GM12878 (cell line): ENCODE measurements around the gene TADA1. TPM values are rescaled to one million over a fixed set of nuclear protein-coding genes. Genes with fewer than 3 reads are reported as not detected.

ENCODE experiments used
- BRCA1 ChIP-seq: IDR thresholded peaks from 2 replicates; pipeline ENCODE4 v1.6.1; 2011; ENCODE audit warnings: low read depth, low read length, improper control_type of control experiment
- CHD4 ChIP-seq: fragments of 200-600 bp; sonication (generic); IDR thresholded peaks from 2 replicates; pipeline ENCODE4 v1.6.1; 2016; ENCODE audit warnings: mild to moderate bottlenecking
- EZH2 ChIP-seq: IDR thresholded peaks from 2 replicates; pipeline ENCODE4 v1.6.1; 2012; ENCODE audit warnings: low read depth, mild to moderate bottlenecking, control low read depth, inconsistent platforms, low read length, borderline replicate concordance; ENCODE audit not compliant: control insufficient read depth
- GATAD2B ChIP-seq: fragments of 450-650 bp; conservative IDR thresholded peaks from 2 replicates; pipeline ENCODE4 v1.6.1; 2017; ENCODE audit warnings: low read depth, mild to moderate bottlenecking, moderate library complexity
- MEF2B ChIP-seq: fragments of 450-650 bp; IDR thresholded peaks from 2 replicates; pipeline ENCODE4 v1.6.1; 2018; ENCODE audit warnings: mild to moderate bottlenecking, moderate library complexity; ENCODE audit not compliant: partially characterized antibody, poor library complexity, severe bottlenecking
- NRF1 ChIP-seq: conservative IDR thresholded peaks from 2 replicates; pipeline ENCODE4 v1.6.1; 2011; ENCODE audit warnings: mild to moderate bottlenecking, low read depth, low read length, improper control_type of control experiment
- RELA ChIP-seq: fragments of 450-650 bp; IDR thresholded peaks from 2 replicates; pipeline ENCODE4 v1.8.0; 2014; ENCODE audit warnings: borderline replicate concordance; ENCODE audit not compliant: partially characterized antibody
- RFX5 ChIP-seq: IDR thresholded peaks from 2 replicates; pipeline ENCODE4 v1.6.1; 2011; ENCODE audit warnings: low read depth, low read length, improper control_type of control experiment
- SIN3A ChIP-seq: IDR thresholded peaks from 2 replicates; pipeline ENCODE4 v1.6.1; 2012; ENCODE audit warnings: low read depth, low read length, improper control_type of control experiment
- SRF ChIP-seq, 2 experiments: IDR thresholded peaks; 2 replicates each; pipeline ENCODE4 v1.6.1; 2011; ENCODE audit warnings: low read depth in 2 of 2, low read length in 2 of 2, mild to moderate bottlenecking in 1 of 2, moderate library complexity in 1 of 2
- polyA plus RNA-seq, 11 experiments: library from polyadenylated mRNA; depleted of rRNA in 4 of 11; unstranded in 6 of 11; stranded (reverse) in 5 of 11; fragments of >200 nt; fragmentation: Nextera tagmentation in 4 of 11; fragmentation: Illumina TruSeq in 1 of 11; extraction: Ambion mirVana in 4 of 11; extraction: Trizol in 1 of 11; gene quantifications; 1 replicate in 1 of 11; 2 replicates in 10 of 11; pipeline versions ENCODE4 v1.2.1 to v1.2.3, GENCODE V29; 2011 to 2016; ENCODE audit warnings: inconsistent platforms in 2 of 11, missing spikeins in 2 of 11, low read depth in 1 of 11
- total RNA-seq, 4 experiments: library from RNA; depleted of rRNA in 3 of 4; stranded (reverse); fragments of >200 nt in 3 of 4; fragmentation: Illumina TruSeq in 1 of 4; extraction: Trizol in 1 of 4; gene quantifications; 2 replicates each; pipeline versions ENCODE4 v1.2.1 to v1.2.3, GENCODE V29; 2013 to 2021
- TF ChIP-seq, protein P1 (sequence below): fragments of 450-650 bp; IDR thresholded peaks from 2 replicates; pipeline ENCODE4 v1.6.1; 2017; ENCODE audit warnings: antibody characterized with exemption, mild to moderate bottlenecking, moderate library complexity
- TF ChIP-seq, protein P2 (sequence below): IDR thresholded peaks from 2 replicates; pipeline ENCODE4 v1.6.1; 2011; ENCODE audit warnings: low read depth, low read length, improper control_type of control experiment, borderline replicate concordance
- TF ChIP-seq, protein P3 (sequence below): fragments of 450-650 bp; IDR thresholded peaks from 2 replicates; pipeline ENCODE4 v1.6.1; 2016; ENCODE audit warnings: mild to moderate bottlenecking

The TADA1 gene
- total and polyA plus RNA-seq, 10 of the 15 experiments (the other 5 are each of a cell fraction or from before 2014, with no cell fraction given): 15.2 to 38.6 (median 26.5) TPM

DNA sequence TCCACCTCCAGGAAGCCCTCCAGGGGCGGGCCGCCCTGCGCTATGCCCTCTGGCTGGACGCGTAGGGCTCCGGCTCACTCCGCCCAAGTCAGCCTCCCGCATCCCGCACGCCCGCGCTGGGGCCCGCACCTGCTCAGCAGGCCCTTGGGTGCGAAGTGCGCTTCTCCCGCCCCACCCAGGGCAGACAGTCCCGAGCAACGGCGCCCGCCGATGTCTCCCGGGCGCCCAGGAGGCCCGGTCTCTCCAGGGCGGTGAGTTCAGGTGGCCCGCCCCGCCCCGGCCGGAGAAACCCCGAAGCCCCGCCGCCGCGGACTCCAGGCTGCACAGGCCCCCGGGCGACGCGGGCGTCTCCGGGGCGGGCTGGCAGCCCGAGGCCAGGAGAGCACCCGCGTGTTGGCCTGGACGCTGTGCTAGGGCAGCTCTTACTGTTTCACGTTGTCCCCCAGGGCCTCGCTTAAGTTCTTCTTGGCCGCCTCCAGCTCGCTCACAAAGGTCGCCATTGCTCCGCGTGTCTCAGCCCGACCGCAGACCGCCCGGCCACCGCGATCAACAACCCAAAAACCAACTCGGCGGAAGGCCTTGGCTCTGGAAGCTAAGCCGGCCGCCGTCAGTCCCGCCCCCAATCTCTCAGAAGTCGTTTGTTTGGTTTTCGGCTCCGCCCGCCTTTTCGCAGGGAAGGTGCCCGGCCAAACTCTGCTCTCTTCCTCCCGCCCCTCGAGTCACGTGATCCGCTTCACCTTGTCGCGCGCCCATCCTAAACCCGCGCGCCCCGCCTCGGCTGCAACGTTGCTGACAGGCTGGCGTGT is at the start of gene TADA1 (continued):
- TF ChIP-seq, protein P1, sequence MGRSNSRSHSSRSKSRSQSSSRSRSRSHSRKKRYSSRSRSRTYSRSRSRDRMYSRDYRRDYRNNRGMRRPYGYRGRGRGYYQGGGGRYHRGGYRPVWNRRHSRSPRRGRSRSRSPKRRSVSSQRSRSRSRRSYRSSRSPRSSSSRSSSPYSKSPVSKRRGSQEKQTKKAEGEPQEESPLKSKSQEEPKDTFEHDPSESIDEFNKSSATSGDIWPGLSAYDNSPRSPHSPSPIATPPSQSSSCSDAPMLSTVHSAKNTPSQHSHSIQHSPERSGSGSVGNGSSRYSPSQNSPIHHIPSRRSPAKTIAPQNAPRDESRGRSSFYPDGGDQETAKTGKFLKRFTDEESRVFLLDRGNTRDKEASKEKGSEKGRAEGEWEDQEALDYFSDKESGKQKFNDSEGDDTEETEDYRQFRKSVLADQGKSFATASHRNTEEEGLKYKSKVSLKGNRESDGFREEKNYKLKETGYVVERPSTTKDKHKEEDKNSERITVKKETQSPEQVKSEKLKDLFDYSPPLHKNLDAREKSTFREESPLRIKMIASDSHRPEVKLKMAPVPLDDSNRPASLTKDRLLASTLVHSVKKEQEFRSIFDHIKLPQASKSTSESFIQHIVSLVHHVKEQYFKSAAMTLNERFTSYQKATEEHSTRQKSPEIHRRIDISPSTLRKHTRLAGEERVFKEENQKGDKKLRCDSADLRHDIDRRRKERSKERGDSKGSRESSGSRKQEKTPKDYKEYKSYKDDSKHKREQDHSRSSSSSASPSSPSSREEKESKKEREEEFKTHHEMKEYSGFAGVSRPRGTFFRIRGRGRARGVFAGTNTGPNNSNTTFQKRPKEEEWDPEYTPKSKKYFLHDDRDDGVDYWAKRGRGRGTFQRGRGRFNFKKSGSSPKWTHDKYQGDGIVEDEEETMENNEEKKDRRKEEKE: no peak
- TF ChIP-seq, protein P2, sequence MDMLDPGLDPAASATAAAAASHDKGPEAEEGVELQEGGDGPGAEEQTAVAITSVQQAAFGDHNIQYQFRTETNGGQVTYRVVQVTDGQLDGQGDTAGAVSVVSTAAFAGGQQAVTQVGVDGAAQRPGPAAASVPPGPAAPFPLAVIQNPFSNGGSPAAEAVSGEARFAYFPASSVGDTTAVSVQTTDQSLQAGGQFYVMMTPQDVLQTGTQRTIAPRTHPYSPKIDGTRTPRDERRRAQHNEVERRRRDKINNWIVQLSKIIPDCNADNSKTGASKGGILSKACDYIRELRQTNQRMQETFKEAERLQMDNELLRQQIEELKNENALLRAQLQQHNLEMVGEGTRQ: peak; percentile 91
- TF ChIP-seq GATAD2B (peak; percentile 84; the same call in 1 of the 2 replicates), CHD4 (no peak), SRF (IDR thresholded peaks at IDR 0.05; ENCODE audit: low read depth in 2 of 2, low read length in 2 of 2) (no peak), NRF1 (no peak), BRCA1 (no peak), MEF2B (peak; percentile 70), SIN3A (peak; percentile 80), RELA (peak; percentile 63), RFX5 (peak; percentile 48; the same call in 1 of the 2 replicates), EZH2 (no peak)
- TF ChIP-seq, protein P3, sequence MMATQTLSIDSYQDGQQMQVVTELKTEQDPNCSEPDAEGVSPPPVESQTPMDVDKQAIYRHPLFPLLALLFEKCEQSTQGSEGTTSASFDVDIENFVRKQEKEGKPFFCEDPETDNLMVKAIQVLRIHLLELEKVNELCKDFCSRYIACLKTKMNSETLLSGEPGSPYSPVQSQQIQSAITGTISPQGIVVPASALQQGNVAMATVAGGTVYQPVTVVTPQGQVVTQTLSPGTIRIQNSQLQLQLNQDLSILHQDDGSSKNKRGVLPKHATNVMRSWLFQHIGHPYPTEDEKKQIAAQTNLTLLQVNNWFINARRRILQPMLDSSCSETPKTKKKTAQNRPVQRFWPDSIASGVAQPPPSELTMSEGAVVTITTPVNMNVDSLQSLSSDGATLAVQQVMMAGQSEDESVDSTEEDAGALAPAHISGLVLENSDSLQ: peak; percentile 89; the same call in 1 of the 2 replicates
